OCI-LY7 (cell line): Measurements from ENCODE around the gene CDC42BPA.

Experiments
- CTCF ChIP-seq: fragments of 200-600 bp; sonication (generic); conservative IDR thresholded peaks from 2 replicates; pipeline ENCODE4 v1.5.1; 2014; ENCODE audit warnings: mild to moderate bottlenecking, antibody characterized with exemption, low read length, moderate library complexity, mixed read lengths
- EZH2phosphoT487 ChIP-seq: fragments of 200-600 bp; sonication (generic); IDR thresholded peaks from 2 replicates; pipeline ENCODE4 v1.6.1; 2018; ENCODE audit warnings: low read depth, borderline replicate concordance, mild to moderate bottlenecking, mixed run types, antibody characterized with exemption, low read length, moderate library complexity, mixed read lengths

GRCh38 chr1:226983247-226983991 is 334.9 kb downstream of the CDC42BPA start:
- no peak for TF ChIP-seq CTCF
- no peak for TF ChIP-seq EZH2phosphoT487
